Body of pancreas (tissue), 4 donors: ENCODE data around the gene ADAMTS3.

Experiments used
- POLR2A ChIP-seq, 3 donors: fragments of 450-650 bp; IDR thresholded peaks; one replicate each; pipeline ENCODE4 v1.6.1; 2016; ENCODE audit warnings: antibody characterized with exemption in 3 of 3, mild to moderate bottlenecking in 2 of 3
- TF ChIP-seq, protein P1 (sequence below), 7 experiments: fragments of 450-650 bp in 4 of 7; fragments of 200-600 bp in 3 of 7; sonication (generic) in 3 of 7; IDR thresholded peaks; one replicate each; pipeline ENCODE4 v1.5.1; 2016 to 2019; ENCODE audit warnings: antibody characterized with exemption in 7 of 7

DNA sequence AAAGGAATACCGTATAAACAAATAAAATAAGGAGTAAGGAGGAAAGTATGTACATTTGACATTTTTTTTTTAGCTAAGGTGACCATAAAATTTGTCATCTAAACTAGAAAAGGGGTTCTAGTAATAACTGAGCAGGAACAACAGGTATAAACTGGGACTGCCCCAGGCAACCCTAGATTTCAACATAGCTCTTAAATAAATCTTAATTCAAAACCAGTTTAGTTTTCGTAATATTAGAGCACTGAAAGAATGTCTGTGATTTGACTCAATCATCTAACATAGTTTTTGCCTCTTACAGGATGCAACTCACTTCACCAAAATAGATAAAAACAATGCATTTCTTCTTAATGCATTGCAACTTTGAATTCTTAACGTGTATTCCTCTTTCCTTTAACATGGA, 257.7 kb downstream of the ADAMTS3 start:
- TF ChIP-seq, protein P1, sequence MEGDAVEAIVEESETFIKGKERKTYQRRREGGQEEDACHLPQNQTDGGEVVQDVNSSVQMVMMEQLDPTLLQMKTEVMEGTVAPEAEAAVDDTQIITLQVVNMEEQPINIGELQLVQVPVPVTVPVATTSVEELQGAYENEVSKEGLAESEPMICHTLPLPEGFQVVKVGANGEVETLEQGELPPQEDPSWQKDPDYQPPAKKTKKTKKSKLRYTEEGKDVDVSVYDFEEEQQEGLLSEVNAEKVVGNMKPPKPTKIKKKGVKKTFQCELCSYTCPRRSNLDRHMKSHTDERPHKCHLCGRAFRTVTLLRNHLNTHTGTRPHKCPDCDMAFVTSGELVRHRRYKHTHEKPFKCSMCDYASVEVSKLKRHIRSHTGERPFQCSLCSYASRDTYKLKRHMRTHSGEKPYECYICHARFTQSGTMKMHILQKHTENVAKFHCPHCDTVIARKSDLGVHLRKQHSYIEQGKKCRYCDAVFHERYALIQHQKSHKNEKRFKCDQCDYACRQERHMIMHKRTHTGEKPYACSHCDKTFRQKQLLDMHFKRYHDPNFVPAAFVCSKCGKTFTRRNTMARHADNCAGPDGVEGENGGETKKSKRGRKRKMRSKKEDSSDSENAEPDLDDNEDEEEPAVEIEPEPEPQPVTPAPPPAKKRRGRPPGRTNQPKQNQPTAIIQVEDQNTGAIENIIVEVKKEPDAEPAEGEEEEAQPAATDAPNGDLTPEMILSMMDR (IDR thresholded peaks at IDR 0.05) = no peak
- TF ChIP-seq POLR2A (IDR thresholded peaks at IDR 0.05) = no peak
